CD4-positive, alpha-beta T cell treated with Interleukin-12 subunit alpha and Interleukin-12 subunit beta, for 1 hour (primary cell): ENCODE results near the gene COIL.
"Not testable (repeated sequence)": the region's sequence is repeated elsewhere in the genome, so short reads cannot be mapped to it uniquely, and the experiment has no call there.

Experiments
- DNase-seq: peaks from one replicate; pipeline ENCODE4 v3.0.0-alpha.2; 2020

COIL gene

DNA sequence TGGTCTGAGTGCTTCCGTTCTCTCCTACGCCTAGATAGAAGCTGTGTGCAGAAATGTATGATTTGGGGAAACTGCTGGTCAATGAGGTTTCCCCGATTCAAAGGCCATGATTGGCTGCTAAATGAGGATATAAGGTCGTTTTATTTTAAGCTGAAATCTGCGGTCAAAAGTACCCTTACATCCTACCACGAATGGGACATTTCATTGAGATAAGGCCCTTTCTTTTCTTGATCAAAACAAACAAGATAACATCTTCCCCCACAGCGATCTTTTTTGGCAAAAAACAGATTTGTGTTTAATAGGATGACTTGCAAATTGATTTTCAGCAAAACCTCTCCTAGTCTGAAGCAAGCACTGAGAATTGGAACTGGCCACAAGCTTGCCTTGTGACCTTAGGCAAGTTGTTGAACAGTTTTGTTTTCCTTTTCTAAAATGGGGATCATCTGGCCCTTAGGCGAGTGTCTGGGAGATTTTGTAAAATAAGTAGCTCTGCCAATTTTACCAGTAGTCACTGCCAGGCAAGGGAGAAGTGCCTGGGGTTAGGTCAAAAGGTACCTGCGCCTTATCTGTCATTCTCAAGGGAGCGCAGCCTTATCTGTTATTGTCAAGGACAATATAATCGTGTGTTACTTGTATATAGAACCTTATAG, 17.7 kb upstream of the COIL start:
- DNase-seq, result peak; percentile 13

DNA sequence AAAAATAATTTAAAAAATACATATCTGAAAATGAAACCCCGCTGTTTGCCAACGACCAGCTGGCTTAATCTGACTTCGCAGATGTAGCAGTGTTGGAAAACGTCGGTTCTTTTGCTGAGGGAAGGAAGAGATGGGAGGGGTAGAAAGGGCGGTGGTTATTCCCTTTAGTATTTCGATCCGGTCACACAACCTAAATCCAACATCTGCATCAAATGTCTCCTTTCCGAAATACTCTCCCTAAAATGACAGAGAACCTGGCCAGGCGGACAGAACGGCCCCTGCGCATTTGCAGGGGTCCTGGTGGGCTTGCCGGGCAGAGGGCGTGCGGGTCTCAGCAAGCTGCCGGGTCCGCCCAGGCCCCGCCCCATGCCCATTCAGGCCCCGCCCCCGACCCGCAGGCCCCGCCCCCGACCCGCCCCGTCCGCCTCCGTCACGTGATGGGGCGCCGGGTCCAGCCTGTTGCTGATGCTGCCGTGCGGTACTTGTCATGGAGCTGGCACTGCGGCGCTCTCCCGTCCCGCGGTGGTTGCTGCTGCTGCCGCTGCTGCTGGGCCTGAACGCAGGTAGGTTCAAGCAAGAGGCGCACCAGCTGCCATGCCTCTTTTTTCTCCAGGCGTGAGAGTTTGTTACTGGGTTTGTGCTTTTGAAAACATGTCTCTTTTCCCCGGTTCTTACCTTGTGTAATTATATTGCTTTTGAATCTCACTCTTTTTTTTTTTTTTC, 17.0 kb upstream of the COIL start, which contains the start of gene SCPEP1:
Gene SCPEP1, plus strand, starts transcription at position 459 of the 723 bp plus-strand sequence. Its CDS starts 29 bp downstream, at position 488.
- DNase-seq, result peak; percentile 86

DNA sequence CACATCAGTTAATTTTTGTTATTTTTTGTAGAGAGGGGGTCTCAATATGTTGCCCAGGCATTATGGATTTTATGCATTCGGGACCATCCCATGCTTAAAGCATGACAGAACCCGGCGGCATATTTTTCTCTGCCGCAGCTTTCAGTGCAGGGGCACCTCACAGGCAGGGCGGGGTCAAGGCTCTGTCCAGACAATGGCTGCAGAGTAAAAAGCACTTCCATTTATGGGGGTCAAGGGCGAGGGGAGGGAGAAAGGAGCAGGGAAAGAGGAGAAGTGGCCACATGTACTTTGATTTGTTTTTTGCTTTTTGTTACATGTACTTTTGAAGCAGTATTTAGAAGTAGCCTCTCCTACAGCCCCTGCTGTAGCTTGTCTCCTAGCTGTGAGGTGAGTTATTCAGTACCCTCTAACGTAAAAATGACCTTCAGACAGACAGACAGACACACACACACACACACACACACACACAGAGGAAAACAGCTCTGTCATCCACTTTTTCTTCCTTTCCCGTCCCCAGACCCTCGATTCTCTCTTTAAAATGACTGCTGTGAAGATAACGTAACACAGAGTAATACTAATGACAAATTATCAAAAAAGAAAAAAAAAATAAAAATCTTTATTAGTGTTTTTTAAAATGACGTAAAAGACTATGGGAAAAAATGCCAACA, 16.2 kb upstream of the COIL start:
- DNase-seq, result no peak

DNA sequence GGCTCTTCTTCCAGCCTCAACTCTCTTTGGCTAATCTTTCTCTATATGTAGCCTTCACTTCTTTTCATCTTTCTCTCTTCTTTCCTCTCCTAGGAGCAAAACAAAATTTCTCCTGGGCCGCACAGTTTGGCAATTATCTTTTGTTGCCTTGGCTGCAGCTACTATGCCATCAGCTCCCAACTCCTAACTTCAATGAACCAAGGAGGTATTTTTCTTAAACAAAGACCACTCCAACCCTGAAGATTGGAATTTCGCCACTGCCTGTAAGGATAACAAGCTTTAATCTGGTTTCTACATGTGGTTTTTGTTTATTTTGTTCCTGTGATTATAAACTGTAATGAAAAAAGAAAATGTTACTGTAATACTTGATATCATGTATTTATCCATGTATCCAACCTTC, 14.8 kb upstream of the COIL start:
- no peak for DNase-seq

DNA sequence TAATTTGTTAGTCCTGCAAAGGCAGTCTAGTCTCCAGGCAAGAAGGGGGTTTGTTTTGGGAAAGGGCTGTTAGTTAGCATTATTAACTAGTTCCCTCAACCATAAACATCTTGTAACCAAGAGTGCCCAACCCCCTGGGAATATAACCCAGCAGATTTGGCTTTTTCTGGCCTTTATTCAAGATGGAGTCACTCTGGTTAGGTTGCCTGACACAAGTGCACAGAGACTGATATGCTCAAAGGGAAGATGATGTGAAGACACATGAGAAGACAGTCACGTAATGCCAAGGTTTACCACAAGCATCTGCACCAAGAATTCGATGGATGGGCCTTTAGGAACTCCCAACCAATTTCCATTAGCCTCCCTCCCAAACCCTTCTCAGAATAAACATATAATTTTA, 13.2 kb upstream of the COIL start:
- no peak for DNase-seq

DNA sequence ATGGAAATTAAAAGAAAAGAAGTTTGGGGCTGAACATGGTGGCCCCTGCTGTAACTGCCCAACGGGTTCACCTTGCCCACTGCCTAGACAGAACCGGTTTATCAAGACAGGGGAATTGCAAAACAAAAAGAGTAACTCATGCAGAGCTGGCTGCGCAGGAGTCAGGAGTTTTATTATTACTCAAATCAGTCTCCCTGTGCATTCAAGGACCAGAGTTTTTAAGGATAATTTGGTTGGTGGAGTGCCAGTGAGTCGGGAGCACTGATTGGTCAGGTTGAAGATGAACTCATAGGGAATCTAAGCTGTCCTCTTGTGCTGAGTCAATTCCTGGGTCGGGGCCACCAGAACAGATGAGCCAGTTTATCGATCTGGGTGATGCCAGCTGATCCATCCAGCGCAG, 12.7 kb upstream of the COIL start:
- DNase-seq, result no peak

DNA sequence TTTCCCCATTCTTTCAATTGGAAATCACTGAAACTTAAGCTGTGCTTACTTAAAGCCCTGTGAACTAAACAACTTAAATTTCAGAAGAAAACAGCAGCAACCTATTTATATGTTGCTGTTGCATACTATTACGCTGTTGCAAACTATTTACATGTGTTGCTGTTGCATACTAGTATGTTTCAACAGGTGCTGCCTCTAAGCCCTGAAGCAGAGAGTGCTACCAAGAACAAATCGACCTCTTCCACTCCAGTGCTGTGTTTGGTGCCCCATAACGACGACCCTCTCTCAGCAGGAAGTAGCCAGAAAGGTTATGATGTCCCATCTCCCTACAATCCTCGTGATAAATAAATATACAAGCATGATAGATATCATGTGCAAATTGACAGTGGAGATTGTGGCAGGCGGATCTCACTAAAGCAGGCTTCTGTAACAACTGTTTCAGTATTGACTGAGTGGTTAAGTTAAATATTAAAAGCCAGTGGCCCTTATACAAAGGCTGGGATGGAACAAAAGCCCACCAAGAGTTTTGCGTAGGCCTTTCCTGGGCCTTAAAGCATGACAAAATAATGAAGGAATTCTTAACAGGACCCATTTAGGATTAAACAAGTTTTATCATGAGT, 11.4 kb upstream of the COIL start:
- no peak for DNase-seq

DNA sequence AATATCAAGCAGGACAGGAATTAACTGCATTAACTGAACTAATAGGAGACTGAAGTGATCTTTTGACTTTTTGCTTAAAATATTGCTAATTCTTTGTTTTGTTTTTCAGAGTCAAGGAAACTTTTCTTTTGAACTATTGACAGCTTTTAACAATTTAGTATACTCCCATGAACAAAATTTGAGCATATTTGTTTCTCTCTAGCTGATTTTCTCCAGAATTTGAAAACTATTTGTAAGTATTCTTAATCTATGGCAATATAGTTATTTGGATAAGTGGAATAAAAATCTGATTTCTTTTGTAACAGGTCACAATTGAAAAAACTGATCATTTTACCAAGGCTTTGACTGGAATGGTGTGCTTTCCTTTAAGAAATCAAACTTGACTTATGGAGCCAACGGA, 10.1 kb upstream of the COIL start:
- DNase-seq, result no peak

DNA sequence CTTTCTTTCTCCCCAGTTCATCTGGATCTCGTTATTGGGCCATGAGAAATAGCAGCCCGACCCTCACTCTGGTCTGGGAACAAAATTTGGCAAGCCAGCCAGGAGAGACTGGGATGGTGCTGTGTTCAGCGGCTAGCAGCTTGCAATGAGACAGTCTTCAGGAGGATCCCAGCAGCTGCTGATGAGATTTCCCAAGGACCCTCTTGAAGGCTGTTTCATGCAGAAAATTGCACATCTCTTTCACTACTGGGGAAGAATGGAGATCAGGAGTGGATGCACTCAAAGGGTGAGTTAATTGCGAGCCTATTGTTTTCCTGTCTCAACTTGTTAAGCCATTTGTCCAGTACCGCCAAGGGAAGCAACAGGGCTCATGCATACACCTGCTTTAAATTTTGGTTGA, 5.5 kb upstream of the COIL start:
- DNase-seq, result no peak

DNA sequence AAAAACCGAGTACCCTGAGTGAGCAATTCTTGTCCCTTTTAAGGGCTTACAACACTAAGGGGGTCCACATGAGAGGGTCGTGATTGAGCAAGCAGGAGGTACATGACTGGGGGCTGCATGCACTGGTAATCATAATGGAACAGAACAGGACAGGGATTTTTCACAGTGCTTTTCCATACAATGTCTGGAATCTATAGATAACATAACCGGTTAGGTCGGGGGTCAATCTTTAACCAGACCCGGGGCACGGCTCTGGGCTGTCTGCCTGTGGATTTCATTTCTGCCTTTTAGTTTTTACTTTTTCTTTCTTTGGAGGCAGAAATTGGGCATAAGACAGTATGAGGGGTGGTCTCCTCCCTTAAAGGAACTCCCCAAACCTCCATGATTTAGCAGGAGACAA, 4.8 kb upstream of the COIL start:
- not testable (repeated sequence) for DNase-seq

DNA sequence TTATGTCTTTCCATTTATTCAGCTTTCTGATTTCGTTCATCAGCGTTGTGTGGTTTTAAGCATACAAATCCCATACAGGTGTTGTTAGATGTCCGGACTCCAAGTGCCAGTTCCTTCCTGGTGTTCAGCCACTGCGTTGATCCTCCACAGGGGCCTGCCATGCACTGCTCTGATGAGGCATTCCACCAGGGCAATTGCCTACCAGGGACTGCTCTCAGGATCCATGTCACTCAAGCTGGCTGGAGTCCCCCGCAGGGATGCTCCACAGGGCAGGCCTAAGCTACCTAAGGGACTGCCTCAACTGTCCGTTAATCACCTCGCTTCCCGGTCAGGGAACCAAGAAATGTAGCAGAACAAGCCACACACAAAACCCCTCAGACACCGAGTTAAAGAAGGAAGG, 4.4 kb upstream of the COIL start:
- not testable (repeated sequence) for DNase-seq

DNA sequence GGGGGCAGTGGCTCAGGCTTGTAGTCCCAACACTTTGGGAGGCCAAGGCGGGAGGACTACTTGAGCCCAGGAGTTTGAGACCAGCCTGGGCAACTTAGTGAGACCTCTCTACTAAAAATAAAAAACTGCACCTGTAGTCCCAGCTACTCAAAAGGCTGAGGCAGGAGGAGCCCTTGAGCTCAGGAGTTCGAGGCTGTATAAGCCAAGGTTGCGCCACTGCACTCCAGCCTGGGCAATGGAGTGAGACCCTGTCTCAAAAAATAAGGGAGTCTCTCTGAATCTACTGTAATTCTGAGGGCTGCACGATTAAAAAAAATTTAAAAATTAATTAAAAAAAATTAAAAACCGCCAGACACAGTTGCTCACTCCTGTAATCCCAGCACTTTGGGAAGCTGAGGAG, 3.9 kb downstream of the COIL start:
- DNase-seq, result no peak

DNA sequence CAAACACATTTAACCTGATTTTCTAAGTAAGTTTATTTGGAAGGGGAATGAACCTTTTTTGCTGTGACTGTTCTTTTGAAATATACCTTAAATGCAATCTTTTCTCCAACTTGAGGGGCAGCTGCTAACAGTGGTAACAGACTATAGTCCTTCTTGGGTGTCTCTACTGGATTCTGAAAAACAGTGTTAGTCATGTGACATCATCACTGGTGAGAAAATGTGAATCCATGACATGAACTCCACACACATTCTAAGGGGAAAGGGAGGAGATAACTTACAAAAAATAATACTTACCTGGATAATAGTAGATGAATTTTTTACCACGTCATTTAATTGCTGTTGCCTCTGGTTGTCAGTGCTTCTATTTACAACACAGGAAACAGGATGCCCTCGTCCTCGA, 11.3 kb downstream of the COIL start:
- no peak for DNase-seq

DNA sequence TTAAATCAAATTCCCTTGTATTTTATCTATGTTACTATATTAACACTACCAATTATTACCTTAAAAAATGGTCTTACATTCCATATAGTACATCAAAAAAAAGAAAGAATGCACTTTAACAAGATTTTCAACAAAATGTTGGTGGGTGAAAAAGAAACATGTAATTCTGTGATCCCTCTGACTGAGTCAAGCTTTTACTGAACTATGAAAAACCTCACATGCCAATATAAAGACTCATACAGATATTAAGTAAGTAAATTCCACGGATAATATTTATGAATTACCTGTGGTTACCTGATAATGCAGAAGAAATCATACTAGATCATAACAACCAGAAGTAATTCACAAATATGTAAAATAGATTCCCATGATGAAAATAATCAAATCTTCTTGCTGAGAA, 12.4 kb downstream of the COIL start:
- no peak for DNase-seq

DNA sequence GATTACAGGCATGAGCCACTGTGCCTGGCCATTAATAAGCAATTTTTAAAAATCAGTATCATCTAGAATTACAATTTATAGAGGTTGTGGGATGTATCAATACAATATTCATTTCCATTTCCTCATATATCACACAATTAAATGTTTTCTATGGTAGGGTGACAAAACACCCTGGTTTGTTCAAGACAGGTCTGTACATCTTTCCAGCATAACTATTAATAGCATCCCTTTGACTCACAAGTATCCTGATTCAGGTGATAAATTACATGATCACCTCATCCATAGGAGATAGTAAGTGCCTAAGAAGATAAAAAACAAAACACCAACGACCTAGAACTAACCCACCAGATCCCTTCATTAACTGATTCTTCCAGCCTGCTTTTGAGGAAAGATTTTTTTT, 13.1 kb downstream of the COIL start:
- no peak for DNase-seq

DNA sequence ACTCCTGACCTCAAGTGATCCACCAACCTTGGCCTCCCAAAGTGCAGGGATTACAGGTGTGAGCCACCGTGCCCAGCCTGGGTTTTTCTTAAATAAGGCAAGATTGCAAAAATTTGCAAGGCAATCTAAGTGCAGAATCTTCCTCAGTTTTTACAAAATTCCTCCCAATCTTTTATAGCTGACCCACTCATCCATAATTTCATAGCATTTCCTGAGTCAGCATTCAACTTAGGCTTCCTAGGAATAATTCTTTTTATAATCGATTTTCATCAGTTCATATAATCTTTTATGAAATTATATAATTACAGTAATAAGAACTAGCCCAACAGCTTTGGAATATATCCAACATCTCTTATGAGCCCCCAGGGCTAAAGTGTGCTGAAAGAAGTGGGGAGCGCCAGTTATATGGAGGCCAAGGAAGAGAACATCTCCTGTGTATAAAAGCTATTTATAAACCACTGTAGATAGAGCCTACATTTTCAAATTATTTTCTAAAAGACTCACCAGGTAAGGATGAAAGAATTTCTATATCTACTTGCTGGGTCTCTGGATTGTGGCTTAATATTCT, 14.8 kb downstream of the COIL start:
- DNase-seq, result no peak

DNA sequence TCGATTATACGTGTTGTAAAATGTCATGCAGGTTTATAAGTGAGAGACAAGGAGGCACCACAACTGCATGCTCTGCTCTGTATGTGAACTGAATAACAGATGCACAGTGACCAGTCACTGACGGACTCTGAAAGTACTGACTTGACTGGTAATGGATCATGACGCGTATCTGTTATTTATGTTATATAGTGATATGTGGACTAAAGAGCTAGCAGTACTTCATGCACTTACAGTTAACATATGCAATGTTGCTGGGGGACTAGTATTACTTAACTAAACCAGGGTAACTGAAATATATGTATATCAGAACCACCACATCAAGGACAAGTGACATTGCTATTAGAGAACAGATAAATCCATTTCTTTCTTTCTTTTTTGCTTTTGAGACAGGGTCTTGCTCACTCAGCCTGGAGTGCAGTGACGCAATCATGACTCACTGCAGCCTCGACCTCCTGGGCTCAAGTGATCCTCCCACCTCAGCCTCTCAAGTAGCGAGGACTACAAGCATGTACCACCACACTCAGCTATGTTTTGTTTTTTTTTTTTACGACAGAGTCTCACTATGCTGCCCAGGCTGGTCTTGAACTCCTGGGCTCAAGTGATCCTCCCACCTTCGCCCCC, 17.2 kb downstream of the COIL start:
- no peak for DNase-seq

DNA sequence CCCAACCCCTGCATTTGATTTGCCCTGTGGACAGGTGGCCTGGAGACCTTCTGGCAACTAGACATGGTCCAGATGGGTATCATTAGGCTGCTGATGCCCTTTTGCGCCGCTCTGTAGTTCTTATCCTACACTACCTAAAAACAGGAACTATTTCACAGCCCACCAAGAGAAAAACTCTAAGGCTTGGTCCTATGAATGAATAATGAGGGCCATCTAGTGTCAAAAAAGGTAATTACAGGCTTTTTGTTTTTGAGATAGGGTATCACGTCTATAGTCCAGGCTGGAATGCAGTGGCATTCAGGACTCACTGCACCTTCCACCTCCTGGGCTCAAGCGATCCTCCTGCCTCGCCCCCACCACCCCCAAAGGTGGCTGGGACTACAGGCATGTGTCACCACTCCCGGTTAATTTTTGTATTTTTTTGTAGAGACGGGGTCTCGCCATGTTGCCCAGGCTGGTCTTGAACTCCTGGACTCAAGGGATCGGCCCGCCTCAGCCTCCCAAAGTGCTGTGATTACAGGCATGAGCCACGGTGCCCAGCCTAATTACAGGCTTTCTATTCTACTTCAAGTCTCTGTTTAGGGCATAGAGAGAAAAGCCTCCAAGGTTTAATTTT, 20.9 kb downstream of the COIL start:
- DNase-seq, result peak; percentile 69

DNA sequence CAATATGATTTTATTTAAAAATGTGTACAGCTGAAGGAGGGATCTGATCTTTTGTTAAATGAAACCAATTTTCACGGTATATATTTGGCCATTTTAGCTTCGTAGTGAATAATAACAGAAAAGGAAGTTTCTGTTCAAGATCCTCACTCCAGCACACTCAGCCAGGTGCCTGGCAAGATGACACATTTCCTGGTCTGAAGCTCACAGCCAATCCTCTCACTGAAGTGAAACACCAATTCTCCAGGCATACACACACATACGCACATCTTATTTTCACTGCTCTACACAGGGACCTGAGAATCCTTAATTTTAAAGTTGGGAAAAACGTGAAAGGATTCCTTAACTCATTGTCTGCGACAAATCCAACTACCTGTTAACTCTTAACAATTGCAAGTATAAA, 22.6 kb downstream of the COIL start:
- not testable (repeated sequence) for DNase-seq

DNA sequence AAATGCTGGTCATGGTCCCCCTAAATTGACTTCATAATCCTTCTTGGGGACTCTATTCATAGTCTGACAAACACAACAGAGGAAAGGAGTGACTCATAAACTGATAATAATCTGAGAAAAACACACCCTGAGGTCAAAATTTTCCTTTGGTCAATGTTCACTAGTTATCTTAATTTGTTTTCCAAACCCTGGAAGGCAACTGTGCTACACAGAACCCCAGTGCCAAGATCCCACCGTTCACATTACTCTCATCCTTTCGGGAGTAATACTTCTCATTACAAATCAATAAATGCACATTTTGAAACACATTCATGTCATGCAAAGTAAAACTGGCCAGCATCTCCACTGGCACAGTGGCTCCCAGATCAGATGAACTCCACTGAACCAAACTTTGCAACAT, 23.2 kb downstream of the COIL start:
- no peak for DNase-seq

DNA sequence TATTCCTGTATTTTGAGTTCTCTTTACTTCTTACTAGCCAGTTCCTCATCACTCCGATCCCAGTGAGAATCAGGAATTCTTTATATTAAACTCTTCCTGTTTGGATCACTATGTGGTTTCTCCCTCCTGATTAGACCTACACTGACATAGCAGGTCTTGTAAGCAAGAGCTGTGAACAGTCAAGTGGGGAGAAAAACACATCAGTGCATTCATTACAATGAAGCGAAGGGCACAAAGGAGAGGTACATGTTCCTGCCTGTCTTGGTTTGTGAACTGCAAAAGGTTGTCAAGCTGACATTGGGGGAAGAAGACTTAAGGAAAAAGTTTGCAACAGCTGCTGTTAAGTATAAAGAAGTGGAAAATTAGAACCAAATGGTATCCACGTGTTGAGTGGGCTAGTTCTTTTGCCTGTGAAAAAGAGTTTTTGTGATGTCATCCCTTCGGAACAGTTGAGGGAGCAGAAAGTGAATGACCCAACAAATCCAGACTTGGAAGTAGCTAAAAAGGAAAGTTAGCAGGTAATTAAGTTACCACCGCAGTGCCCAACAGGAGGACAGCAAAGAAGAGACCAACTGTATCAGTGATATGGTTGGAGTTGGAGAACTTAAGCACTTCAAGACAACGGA, 24.0 kb downstream of the COIL start:
- no peak for DNase-seq

DNA sequence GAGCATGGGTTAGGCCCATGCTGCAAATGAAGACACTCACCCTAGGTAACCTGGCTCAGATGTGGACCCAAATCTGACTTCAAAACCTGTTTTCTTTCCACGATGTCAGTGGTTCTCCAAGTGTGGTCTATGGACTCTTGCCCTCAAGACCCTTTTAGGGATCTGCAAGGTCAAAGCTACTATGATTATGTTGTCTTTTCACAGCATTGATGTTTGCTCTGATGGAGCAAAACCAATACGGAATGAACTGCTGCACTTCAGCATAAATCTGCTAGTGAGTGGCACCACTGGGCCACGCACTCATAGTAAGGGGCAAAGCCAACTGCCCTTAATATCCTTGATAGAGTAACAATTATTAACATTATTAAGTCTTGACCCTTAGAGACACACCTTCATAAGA, 25.4 kb downstream of the COIL start:
- DNase-seq, result no peak
